Fibroblast of lung (primary cell): ENCODE data around the gene TMPRSS2. TPM values are rescaled to one million over a fixed set of nuclear protein-coding genes. Genes with fewer than 3 reads are reported as not detected.

Experiments
- DNase-seq, 2 donors: peaks; one replicate each; pipeline versions ENCODE4 v3.0.0 to v3.0.0-alpha.2; 2010; ENCODE audit warnings: low read depth in 2 of 2
- H2AFZ ChIP-seq: 2 replicates; pipeline ENCODE4 v1.5.1; 2012; ENCODE audit warnings: low read length, control low read depth, inconsistent platforms
- H3K27ac ChIP-seq: 2 replicates; pipeline ENCODE4 v1.5.1; 2011; ENCODE audit warnings: low read length, control low read depth; ENCODE audit not compliant: insufficient read depth
- H3K27me3 ChIP-seq: 2 replicates; pipeline ENCODE4 v1.5.1; 2011; ENCODE audit warnings: mild to moderate bottlenecking, low read length; ENCODE audit not compliant: control insufficient read depth, insufficient read depth
- H3K36me3 ChIP-seq: 2 replicates; pipeline ENCODE4 v1.5.1; 2011; ENCODE audit warnings: low read length; ENCODE audit not compliant: control insufficient read depth, insufficient read depth
- H3K4me1 ChIP-seq: 2 replicates; pipeline ENCODE4 v1.5.1; 2011; ENCODE audit warnings: low read length; ENCODE audit not compliant: control insufficient read depth, insufficient read depth; ENCODE audit errors: extremely low read depth
- H3K4me2 ChIP-seq: 2 replicates; pipeline ENCODE4 v1.5.1; 2011; ENCODE audit warnings: low read length, control low read depth; ENCODE audit not compliant: insufficient read depth; ENCODE audit errors: extremely low read depth
- H3K4me3 ChIP-seq, 4 experiments: fragments of 200-600 bp in 1 of 4; sonication (generic) in 1 of 4; replicated peaks in 1 of 4; 2 replicates each; pipeline ENCODE4 v1.5.1; 2011 to 2016; ENCODE audit warnings: low read length in 4 of 4, low read depth in 3 of 4, mild to moderate bottlenecking in 3 of 4, control low read depth in 2 of 4, inconsistent platforms in 1 of 4, mixed read lengths in 1 of 4; ENCODE audit not compliant: insufficient read depth in 1 of 4; ENCODE audit errors: control extremely low read depth in 1 of 4
- H3K79me2 ChIP-seq: 2 replicates; pipeline ENCODE4 v1.5.1; 2012; ENCODE audit warnings: mild to moderate bottlenecking, low read length, inconsistent platforms; ENCODE audit not compliant: control insufficient read depth, insufficient read depth
- H3K9ac ChIP-seq: 2 replicates; pipeline ENCODE4 v1.5.1; 2011; ENCODE audit warnings: mild to moderate bottlenecking, low read length, control low read depth; ENCODE audit not compliant: insufficient read depth
- H3K9me3 ChIP-seq: 2 replicates; pipeline ENCODE4 v1.5.1; 2012; ENCODE audit warnings: low read depth, low read length; ENCODE audit not compliant: control insufficient read depth, insufficient read depth
- H4K20me1 ChIP-seq: 2 replicates; pipeline ENCODE4 v1.5.1; 2011; ENCODE audit warnings: low read length; ENCODE audit not compliant: control insufficient read depth, insufficient read depth; ENCODE audit errors: extremely low read depth
- CTCF ChIP-seq, 2 donors: IDR thresholded peaks in 1 of 2; conservative IDR thresholded peaks in 1 of 2; 1 replicate in 1 of 2; 2 replicates in 1 of 2; pipeline ENCODE4 v1.5.1; 2011 to 2012; ENCODE audit warnings: low read length in 2 of 2, control low read depth in 1 of 2, inconsistent platforms in 1 of 2, low read depth in 1 of 2, mild to moderate bottlenecking in 1 of 2
- EZH2 ChIP-seq: IDR thresholded peaks from 2 replicates; pipeline ENCODE4 v1.5.1; 2012; ENCODE audit warnings: low read length, control low read depth, mild to moderate bottlenecking; ENCODE audit errors: missing control alignments
- polyA minus RNA-seq: library from RNA; depleted of rRNA, polyadenylated mRNA; stranded (reverse); fragments of >200 nt; gene quantifications from 2 replicates; pipeline ENCODE4 v1.2.3, GENCODE V29; 2011; ENCODE audit warnings: low replicate concordance
- polyA plus RNA-seq, 2 donors: library from polyadenylated mRNA; depleted of rRNA in 1 of 2; stranded (reverse) in 1 of 2; unstranded in 1 of 2; fragments of >200 nt; gene quantifications; 2 replicates each; pipeline ENCODE4 v1.2.1, GENCODE V29; 2011 to 2012; ENCODE audit warnings: missing spikeins in 1 of 2
- total RNA-seq: library from RNA; depleted of rRNA; stranded (reverse); fragments of >200 nt; gene quantifications from 2 replicates; pipeline ENCODE4 v1.2.1, GENCODE V29; 2014

The TMPRSS2 gene
- total RNA-seq = 0.17 and 0.26 TPM in 2 replicates
- polyA plus RNA-seq = not detected in 2 replicates
- polyA plus RNA-seq (2012) = not detected in 2 replicates
- polyA minus RNA-seq = not detected in 2 replicates

- H3K4me3 ChIP-seq = no peak within 1 kb of the TSS
- H2AFZ ChIP-seq = no peak within 1 kb of the TSS
- no peak for DNase-seq
- no peak within 1 kb of the TSS for H3K9ac ChIP-seq
- no peaks in the 10 kb centered on the region for H3K79me2 ChIP-seq
- H3K4me2 ChIP-seq = no peak within 1 kb of the TSS
- H3K27me3 ChIP-seq = peaks cover 28% of the 10 kb centered on the region
- H4K20me1 ChIP-seq = no peaks in the 10 kb centered on the region
- H3K9me3 ChIP-seq = no peaks in the 10 kb centered on the region
- no peaks in the 10 kb centered on the region for H3K4me1 ChIP-seq
- TF ChIP-seq EZH2 (peak; percentile 8), CTCF (conservative IDR thresholded peaks at IDR 0.05 in 1 of 2, IDR thresholded peaks at IDR 0.05 in 1 of 2; ENCODE audit: low read depth in 1 of 2, low read length in 2 of 2) (no peak)
- no peak within 1 kb of the TSS for H3K27ac ChIP-seq
- no peaks in the 10 kb centered on the region for H3K36me3 ChIP-seq
Measured at GRCh38 chr21:41507521-41508414, at the start of gene TMPRSS2. Gene TMPRSS2 (minus strand): TSS chr21:41508158. CDS start chr21:41498133, 10,025 bp downstream.

GRCh38 chr21:41555057-41555456 is 47.1 kb upstream of the TMPRSS2 start:
- no peak overlapping the region for H3K4me3 ChIP-seq
- H3K4me1 ChIP-seq = no peaks in the 10 kb centered on the region
- H3K79me2 ChIP-seq = no peaks in the 10 kb centered on the region
- H4K20me1 ChIP-seq = no peaks in the 10 kb centered on the region
- H2AFZ ChIP-seq = no peak overlapping the region
- H3K27ac ChIP-seq = no peak overlapping the region
- H3K36me3 ChIP-seq = no peaks in the 10 kb centered on the region
- DNase-seq = no peak
- H3K9me3 ChIP-seq = no peaks in the 10 kb centered on the region
- no peak for TF ChIP-seq CTCF (conservative IDR thresholded peaks at IDR 0.05 in 1 of 2, IDR thresholded peaks at IDR 0.05 in 1 of 2; ENCODE audit: low read depth in 1 of 2, low read length in 2 of 2)
- no peak for TF ChIP-seq EZH2
- no peaks in the 10 kb centered on the region for H3K27me3 ChIP-seq
- no peak overlapping the region for H3K4me2 ChIP-seq
- H3K9ac ChIP-seq = no peak overlapping the region

GRCh38 chr21:41552254-41552653 is 44.3 kb upstream of the TMPRSS2 start:
- TF ChIP-seq CTCF (conservative IDR thresholded peaks at IDR 0.05 in 1 of 2, IDR thresholded peaks at IDR 0.05 in 1 of 2; ENCODE audit: low read depth in 1 of 2, low read length in 2 of 2) (no peak), EZH2 (no peak)
- H3K4me3 ChIP-seq = no peak overlapping the region
- H3K27ac ChIP-seq = no peak overlapping the region
- no peaks in the 10 kb centered on the region for H3K9me3 ChIP-seq
- H3K79me2 ChIP-seq = no peaks in the 10 kb centered on the region
- H3K36me3 ChIP-seq = no peaks in the 10 kb centered on the region
- H4K20me1 ChIP-seq = no peaks in the 10 kb centered on the region
- H3K4me1 ChIP-seq = no peaks in the 10 kb centered on the region
- DNase-seq = no peak
- H2AFZ ChIP-seq = no peak overlapping the region
- no peak overlapping the region for H3K9ac ChIP-seq
- no peaks in the 10 kb centered on the region for H3K27me3 ChIP-seq
- no peak overlapping the region for H3K4me2 ChIP-seq
